HG03442 (cell line): Measurements from ENCODE around the gene MYO7B.

Source experiments
- ATAC-seq: cut with Tn5 transposase; IDR thresholded peaks from one replicate; pipeline ENCODE4 v1.9.1; 2021; ENCODE audit warnings: mild to moderate bottlenecking, moderate library complexity; ENCODE audit not compliant: unreplicated experiment

The MYO7B gene

GRCh38 chr2:127535422-127535901 lies at the start of gene MYO7B:
Gene MYO7B (plus strand): TSS chr2:127535683. CDS start chr2:127559723, 24,040 bp downstream.
- ATAC-seq: no peak

- no peak for ATAC-seq
Measured at GRCh38 chr2:127485694-127486071, 49.8 kb upstream of the MYO7B start.

GRCh38 chr2:127486247-127487058 lies 49.0 kb upstream of the MYO7B start:
- no peak for ATAC-seq

GRCh38 chr2:127490283-127490682 lies 45.2 kb upstream of the MYO7B start:
- ATAC-seq: no peak

GRCh38 chr2:127498386-127498785 lies 37.1 kb upstream of the MYO7B start:
- no peak for ATAC-seq

GRCh38 chr2:127503491-127503890 lies 32.0 kb upstream of the MYO7B start:
- no peak for ATAC-seq

GRCh38 chr2:127504552-127505430 lies 30.7 kb upstream of the MYO7B start:
- no peak for ATAC-seq

- ATAC-seq: no peak
Measured at GRCh38 chr2:127506510-127506909, 29.0 kb upstream of the MYO7B start.

GRCh38 chr2:127508023-127508630 lies 27.4 kb upstream of the MYO7B start:
- ATAC-seq: no peak

GRCh38 chr2:127508631-127509034 lies 26.9 kb upstream of the MYO7B start:
- peak; percentile 62 for ATAC-seq

- no peak for ATAC-seq
Measured at GRCh38 chr2:127510073-127510472, 25.4 kb upstream of the MYO7B start.

GRCh38 chr2:127511090-127511695 lies 24.3 kb upstream of the MYO7B start:
- no peak for ATAC-seq

- ATAC-seq: no peak
Measured at GRCh38 chr2:127511917-127512316, 23.6 kb upstream of the MYO7B start.

- ATAC-seq: no peak
Measured at GRCh38 chr2:127512362-127512761, 23.1 kb upstream of the MYO7B start.

GRCh38 chr2:127514076-127514475 lies 21.4 kb upstream of the MYO7B start:
- no peak for ATAC-seq

- no peak for ATAC-seq
Measured at GRCh38 chr2:127514485-127514884, 21.0 kb upstream of the MYO7B start.

- no peak for ATAC-seq
Measured at GRCh38 chr2:127515383-127515915, 20.0 kb upstream of the MYO7B start.

- no peak for ATAC-seq
Measured at GRCh38 chr2:127516041-127516762, 19.3 kb upstream of the MYO7B start.

GRCh38 chr2:127517465-127517864 lies 18.0 kb upstream of the MYO7B start:
- ATAC-seq: no peak

- no peak for ATAC-seq
Measured at GRCh38 chr2:127520424-127520823, 15.1 kb upstream of the MYO7B start.
